K562 (cell line): ENCODE measurements around the gene ADGRF1. TPM values are rescaled to one million over a fixed set of nuclear protein-coding genes. Genes with fewer than 3 reads are reported as not detected.

Experiments used
- ATAC-seq: fragments of 200-7000 bp; cut with Tn5 transposase; 3 replicates; pipeline ENCODE4 v1.9.1; 2020; ENCODE audit warnings: moderate library complexity
- BruUV-seq: library from RNA; stranded (reverse); fragments of 400-500 nt; replicated peaks from 2 replicates; lab custom pipeline; 2021; lab: Mats Ljungman, UMichigan
- CTCF ChIA-PET: fragments of 300-600 bp; formaldehyde crosslinking; extraction: SDS; loops from one replicate; lab custom pipeline; 2021; ENCODE audit warnings: low intra/inter-chr PET ratio; lab: Yijun Ruan, JAX
- POLR2A ChIA-PET: fragments of 300-600, 350-650 bp; sonication (Branson Sonifier 250); formaldehyde crosslinking; extraction: SDS; loops from one replicate; lab custom pipeline; 2021; ENCODE audit warnings: antibody characterized with exemption, inconsistent platforms; lab: Yijun Ruan, JAX
- DNase-seq, 4 experiments: peaks; one replicate each; pipeline versions ENCODE4 v3.0.0 to v3.0.0-alpha.2; 2011 to 2018; ENCODE audit warnings: low spot score in 3 of 4, mixed read lengths in 3 of 4; ENCODE audit errors: extremely low read depth in 1 of 4
- FAIRE-seq: peaks from 2 replicates; lab custom pipeline; 2011; peaks lifted over from hg19 to GRCh38; lab: Jason Lieb, UNC
- H2AFZ ChIP-seq: 2 replicates; pipeline ENCODE4 v1.6.0; 2011; ENCODE audit warnings: low read depth, low read length, control low read depth, inconsistent platforms
- H3K27ac ChIP-seq: fragments of 200-600 bp; 3 replicates; pipeline ENCODE4 v1.8.0; 2011; ENCODE audit warnings: low read depth, mild to moderate bottlenecking, control low read depth, inconsistent platforms, low read length, moderate library complexity, mixed read lengths; ENCODE audit errors: extremely low read depth
- H3K27me3 ChIP-seq, 2 experiments: fragments of 300-600 bp in 1 of 2; 2 replicates in 1 of 2; 3 replicates in 1 of 2; pipeline versions ENCODE4 v1.6.0 to v1.8.0; 2011; ENCODE audit warnings: inconsistent platforms in 2 of 2, low read length in 2 of 2, mild to moderate bottlenecking in 1 of 2, mixed read lengths in 1 of 2, moderate library complexity in 1 of 2; ENCODE audit not compliant: control insufficient read depth in 2 of 2, insufficient read depth in 2 of 2
- H3K36me3 ChIP-seq: fragments of 300-600 bp; 3 replicates; pipeline ENCODE4 v1.8.0; 2011; ENCODE audit warnings: mild to moderate bottlenecking, low read length, inconsistent platforms; ENCODE audit not compliant: control insufficient read depth, insufficient read depth
- H3K4me1 ChIP-seq, 2 experiments: fragments of 200-600 bp in 1 of 2; replicated peaks in 1 of 2; 2 replicates in 1 of 2; 3 replicates in 1 of 2; pipeline versions ENCODE4 v1.5.1 to v1.8.0; 2011; ENCODE audit warnings: inconsistent platforms in 2 of 2, low read length in 2 of 2, mild to moderate bottlenecking in 1 of 2, mixed read lengths in 1 of 2, moderate library complexity in 1 of 2; ENCODE audit not compliant: control insufficient read depth in 2 of 2, insufficient read depth in 2 of 2
- H3K4me2 ChIP-seq: 2 replicates; pipeline ENCODE4 v1.6.1; 2011; ENCODE audit warnings: low read length, control low read depth, inconsistent platforms, mixed read lengths; ENCODE audit not compliant: insufficient read depth
- H3K4me3 ChIP-seq: fragments of 200-600 bp; sonication (generic), shearing (Covaris generic); 2 replicates; pipeline ENCODE4 v1.5.1; 2016; ENCODE audit warnings: control low read depth, inconsistent platforms
- H3K79me2 ChIP-seq: fragments of 200-600 bp; 3 replicates; pipeline ENCODE4 v1.8.0; 2011; ENCODE audit warnings: low read length, inconsistent platforms; ENCODE audit not compliant: control insufficient read depth, insufficient read depth
- H3K9ac ChIP-seq, 2 experiments: 2 replicates each; pipeline versions ENCODE4 v1.6.0 to v1.6.1; 2011; ENCODE audit warnings: low read depth in 2 of 2, low read length in 2 of 2, control low read depth in 1 of 2, inconsistent platforms in 1 of 2, mild to moderate bottlenecking in 1 of 2, mixed read lengths in 1 of 2; ENCODE audit not compliant: insufficient read depth in 1 of 2
- H3K9me1 ChIP-seq: one replicate; pipeline ENCODE4 v1.6.0; 2011; ENCODE audit warnings: inconsistent platforms, mild to moderate bottlenecking, low read length, moderate library complexity; ENCODE audit not compliant: control insufficient read depth, insufficient read depth
- H3K9me3 ChIP-seq: replicated peaks from 2 replicates; pipeline ENCODE4 v1.5.1; 2011; ENCODE audit warnings: low read depth, low read length, inconsistent platforms; ENCODE audit not compliant: control insufficient read depth, insufficient read depth
- H4K20me1 ChIP-seq: replicated peaks from 2 replicates; pipeline ENCODE4 v1.6.1; 2011; ENCODE audit warnings: low read length, inconsistent platforms, mixed read lengths; ENCODE audit not compliant: control insufficient read depth, insufficient read depth
- GATA2 ChIP-seq: sonication (generic); formaldehyde crosslinking; IDR thresholded peaks from 2 replicates; pipeline ENCODE4 v1.4.0; 2020; ENCODE audit warnings: mild to moderate bottlenecking, missing genetic modification reagents
- MAFG ChIP-seq: fragments of 450-650 bp; conservative IDR thresholded peaks from 2 replicates; pipeline ENCODE4 v1.6.1; 2016; ENCODE audit warnings: missing genetic modification characterization, missing compliant biosample characterization
- MECOM ChIP-seq: fragments of 250-450 bp; sonication (Bioruptor Pico); IDR thresholded peaks from 2 replicates; pipeline ENCODE4 v1.8.0; 2022; ENCODE audit warnings: inconsistent platforms
- MED1 ChIP-seq: sonication (generic); formaldehyde crosslinking; IDR thresholded peaks from 2 replicates; pipeline ENCODE4 v1.8.1; 2023; ENCODE audit warnings: missing genetic modification reagents, borderline replicate concordance
- MTA1 ChIP-seq: fragments of 450-650 bp; IDR thresholded peaks from 2 replicates; pipeline ENCODE4 v1.6.1; 2017; ENCODE audit warnings: borderline replicate concordance
- MXD1 ChIP-seq: fragments of 250-450 bp; sonication (Bioruptor Pico); IDR thresholded peaks from 2 replicates; pipeline ENCODE4 v1.8.0; 2021; ENCODE audit warnings: borderline replicate concordance, mild to moderate bottlenecking, moderate library complexity; ENCODE audit not compliant: poor library complexity, severe bottlenecking
- NRF1 ChIP-seq, 2 experiments: fragments of 450-650 bp; IDR thresholded peaks in 1 of 2; conservative IDR thresholded peaks in 1 of 2; 2 replicates each; pipeline ENCODE4 v1.6.1; 2014; ENCODE audit warnings: mild to moderate bottlenecking in 2 of 2
- RHOXF2B ChIP-seq: fragments of 250-450 bp; sonication (Bioruptor Pico); conservative IDR thresholded peaks from 2 replicates; pipeline ENCODE4 v1.5.1; 2021
- TRIM28 ChIP-seq: fragments of 450-650 bp; IDR thresholded peaks from 2 replicates; pipeline ENCODE4 v1.6.1; 2017
- ZNF431 ChIP-seq: sonication (generic); formaldehyde crosslinking; IDR thresholded peaks from 2 replicates; pipeline ENCODE4 v1.8.0; 2022; ENCODE audit warnings: mild to moderate bottlenecking, missing genetic modification reagents
- ZNF699 ChIP-seq: fragments of 250-450 bp; sonication (Bioruptor Pico); IDR thresholded peaks from 2 replicates; pipeline ENCODE4 v1.8.0; 2021; ENCODE audit warnings: mild to moderate bottlenecking, moderate library complexity; ENCODE audit not compliant: insufficient replicate concordance
- ZNF778 ChIP-seq: fragments of 450-650 bp; formaldehyde crosslinking; IDR thresholded peaks from 2 replicates; pipeline ENCODE4 v1.4.0; 2020; ENCODE audit warnings: mild to moderate bottlenecking, moderate library complexity
- WGBS: fragments of 100-300 bp; shearing (Covaris generic); methylation state at CpG from one replicate; pipeline ENCODE4 v1.1.6; 2016; ENCODE audit warnings: low coverage, mixed read lengths; ENCODE audit not compliant: insufficient coverage; ENCODE audit errors: missing lambda C conversion rate; 5-methylcytosine and 5-hydroxymethylcytosine counted together
- in situ Hi-C: fragments of 300-500 bp; cut with MboI; formaldehyde crosslinking; loops from 4 replicates; pipeline ENCODE4 v1.15.0; 2018; ENCODE audit warnings: inconsistent platforms, mixed read lengths
- intact Hi-C: fragments of 100-400 bp; cut with micrococcal nuclease; formaldehyde crosslinking; loops from 2 replicates; pipeline ENCODE4 v1.14.2; 2022
- polyA plus RNA-seq, 8 experiments: library from polyadenylated mRNA; depleted of rRNA in 4 of 8; stranded (reverse) in 5 of 8; unstranded in 3 of 8; fragments of >200 nt; fragmentation: Nextera tagmentation in 2 of 8; fragmentation: Illumina TruSeq in 1 of 8; extraction: Ambion mirVana in 2 of 8; extraction: Trizol in 1 of 8; gene quantifications; 2 replicates each; pipeline versions ENCODE4 v1.2.1 to v1.2.3, GENCODE V29; 2011 to 2014; ENCODE audit warnings: inconsistent platforms in 1 of 8, missing spikeins in 1 of 8
- total RNA-seq, 7 experiments: library from RNA; depleted of rRNA in 6 of 7; stranded (reverse); fragments of >200 nt in 6 of 7; fragmentation: Illumina TruSeq in 2 of 7; extraction: Trizol in 2 of 7; gene quantifications; 2 replicates each; pipeline versions ENCODE4 v1.2.1 to v1.2.3, GENCODE V29; 2011 to 2021; ENCODE audit warnings: low replicate concordance in 1 of 7
- TF ChIP-seq, protein P1 (sequence below): fragments of 200-800 bp; sonication (Bioruptor generic); IDR thresholded peaks from 2 replicates; pipeline ENCODE4 v1.6.1; 2017; ENCODE audit warnings: missing genetic modification characterization, missing compliant biosample characterization

Gene ADGRF1
- total and polyA plus RNA-seq, 9 of the 15 experiments (the other 6 are each of a cell fraction or from before 2014, with no cell fraction given) = not detected

- ChIA-PET CTCF (no interaction called here), POLR2A (no interaction called here)
- ATAC-seq = no peak
- Histone ChIP-seq H3K4me3 (no peak overlapping the region), H4K20me1 (no peaks in the 10 kb centered on the region), H3K9me1 (no peaks in the 10 kb centered on the region), H3K79me2 (no peaks in the 10 kb centered on the region), H3K27ac (no peak overlapping the region), H3K4me2 (no peak overlapping the region)
- 0% methylated on average over 1 of the region's 1 CpG for WGBS
- FAIRE-seq = no peak
- TF ChIP-seq MECOM (no peak), NRF1 (conservative IDR thresholded peaks at IDR 0.05 in 1 of 2, IDR thresholded peaks at IDR 0.05 in 1 of 2) (no peak), ZNF699 (CRISPR knock-in tag) (no peak), TRIM28 (no peak), ZNF431 (CRISPR knock-in tag) (no peak), MED1 (CRISPR knock-in tag) (no peak), MXD1 (CRISPR knock-in tag) (no peak), MAFG (no peak), ZNF778 (CRISPR knock-in tag) (no peak), GATA2 (no peak), RHOXF2B (CRISPR knock-in tag) (no peak), MTA1 (no peak)
- TF ChIP-seq, protein P1, sequence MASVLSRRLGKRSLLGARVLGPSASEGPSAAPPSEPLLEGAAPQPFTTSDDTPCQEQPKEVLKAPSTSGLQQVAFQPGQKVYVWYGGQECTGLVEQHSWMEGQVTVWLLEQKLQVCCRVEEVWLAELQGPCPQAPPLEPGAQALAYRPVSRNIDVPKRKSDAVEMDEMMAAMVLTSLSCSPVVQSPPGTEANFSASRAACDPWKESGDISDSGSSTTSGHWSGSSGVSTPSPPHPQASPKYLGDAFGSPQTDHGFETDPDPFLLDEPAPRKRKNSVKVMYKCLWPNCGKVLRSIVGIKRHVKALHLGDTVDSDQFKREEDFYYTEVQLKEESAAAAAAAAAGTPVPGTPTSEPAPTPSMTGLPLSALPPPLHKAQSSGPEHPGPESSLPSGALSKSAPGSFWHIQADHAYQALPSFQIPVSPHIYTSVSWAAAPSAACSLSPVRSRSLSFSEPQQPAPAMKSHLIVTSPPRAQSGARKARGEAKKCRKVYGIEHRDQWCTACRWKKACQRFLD (CRISPR knock-in tag) = no peak
- TF ChIP-seq, all 486 proteins: peak for 0
- no peaks in the 10 kb centered on the region for H3K9me3 ChIP-seq
- H3K9ac ChIP-seq = no peak overlapping the region
- DNase-seq = no peak
- no peak overlapping the region for H2AFZ ChIP-seq
- in situ Hi-C loops (no loop called here), intact Hi-C loops (no loop called here)
- BruUV-seq = no TSS peak
- H3K36me3 ChIP-seq = no peaks in the 10 kb centered on the region
- peaks cover 0 to 13% of the 10 kb centered on the region in 2 experiments; a peak in 3 of 5 replicates for H3K27me3 ChIP-seq
- H3K4me1 ChIP-seq = no peaks in the 10 kb centered on the region
Measured at GRCh38 chr6:47057830-47058540, 15.9 kb upstream of the ADGRF1 start.
